Endothelial cell of umbilical vein (primary cell): ENCODE data around the gene ASTN1. TPM values are rescaled to one million over a fixed set of nuclear protein-coding genes. Genes with fewer than 3 reads are reported as not detected.

Source experiments
- BruUV-seq: library from RNA; stranded (reverse); fragments of 400-500 nt; replicated peaks from 2 replicates; lab custom pipeline; 2021; lab: Mats Ljungman, UMichigan
- CTCF ChIA-PET: fragments of 300-600, 350-600 bp; sonication (Branson Sonifier 250); formaldehyde crosslinking; loops from one replicate; lab custom pipeline; 2021; ENCODE audit warnings: antibody characterized with exemption, inconsistent platforms; lab: Charles Lee
- POLR2A ChIA-PET: fragments of 300-600, 350-600 bp; sonication (Branson Sonifier 250); formaldehyde crosslinking; loops from one replicate; lab custom pipeline; 2021; ENCODE audit warnings: antibody characterized with exemption, inconsistent platforms; lab: Charles Lee
- DNase-seq: peaks from one replicate; pipeline ENCODE4 v3.0.0-alpha.2; 2011; ENCODE audit warnings: low read depth, low spot score
- FAIRE-seq: peaks from 2 replicates; lab custom pipeline; 2011; peaks lifted over from hg19 to GRCh38; lab: Jason Lieb, UNC
- H2AFZ ChIP-seq: 2 replicates; pipeline ENCODE4 v1.6.0; 2012; ENCODE audit warnings: low read depth, low read length, control low read depth, inconsistent platforms
- H3K27ac ChIP-seq: 2 replicates; pipeline ENCODE4 v1.5.1; 2011; ENCODE audit warnings: low read depth, mild to moderate bottlenecking, control low read depth, low read length, moderate library complexity; ENCODE audit not compliant: insufficient read depth
- H3K27me3 ChIP-seq, 2 experiments: 2 replicates each; pipeline versions ENCODE4 v1.6.0 to v1.6.1; 2011; ENCODE audit warnings: low read length in 2 of 2, mixed read lengths in 1 of 2; ENCODE audit not compliant: control insufficient read depth in 2 of 2, insufficient read depth in 2 of 2
- H3K36me3 ChIP-seq, 2 experiments: 2 replicates in 1 of 2; 3 replicates in 1 of 2; pipeline ENCODE4 v1.5.1; 2011; ENCODE audit warnings: low read length in 2 of 2, mild to moderate bottlenecking in 1 of 2, moderate library complexity in 1 of 2; ENCODE audit not compliant: control insufficient read depth in 2 of 2, insufficient read depth in 2 of 2; ENCODE audit errors: extremely low read depth in 1 of 2
- H3K4me1 ChIP-seq: 3 replicates; pipeline ENCODE4 v1.5.1; 2011; ENCODE audit warnings: mild to moderate bottlenecking, low read length; ENCODE audit not compliant: control insufficient read depth, insufficient read depth; ENCODE audit errors: extremely low read depth
- H3K4me2 ChIP-seq: 2 replicates; pipeline ENCODE4 v1.6.1; 2011; ENCODE audit warnings: low read length, control low read depth, mixed read lengths; ENCODE audit not compliant: insufficient read depth
- H3K4me3 ChIP-seq, 3 experiments: fragments of 200-600 bp in 1 of 3; sonication (generic), shearing (Covaris generic) in 1 of 3; replicated peaks in 1 of 3; 2 replicates each; pipeline ENCODE4 v1.5.1; 2011 to 2016; ENCODE audit warnings: control low read depth in 3 of 3, low read length in 3 of 3, mild to moderate bottlenecking in 2 of 3, inconsistent platforms in 1 of 3, low read depth in 1 of 3, moderate library complexity in 1 of 3; ENCODE audit not compliant: insufficient read depth in 1 of 3
- H3K79me2 ChIP-seq: 2 replicates; pipeline ENCODE4 v1.6.0; 2012; ENCODE audit warnings: low read length, inconsistent platforms; ENCODE audit not compliant: control insufficient read depth, insufficient read depth
- H3K9ac ChIP-seq: replicated peaks from 2 replicates; pipeline ENCODE3; 2011; ENCODE audit warnings: low read length, control low read depth; ENCODE audit not compliant: insufficient read depth; ENCODE audit errors: extremely low read depth
- H3K9me1 ChIP-seq: replicated peaks from 3 replicates; pipeline ENCODE4 v1.6.0; 2011; ENCODE audit warnings: mild to moderate bottlenecking, low read length; ENCODE audit not compliant: control insufficient read depth, insufficient read depth; ENCODE audit errors: extremely low read depth
- H3K9me3 ChIP-seq: replicated peaks from 2 replicates; pipeline ENCODE4 v1.5.1; 2012; ENCODE audit warnings: low read length, inconsistent platforms; ENCODE audit not compliant: control insufficient read depth, insufficient read depth
- H4K20me1 ChIP-seq: replicated peaks from 2 replicates; pipeline ENCODE3; 2011; ENCODE audit warnings: mild to moderate bottlenecking, low read length; ENCODE audit not compliant: control insufficient read depth, insufficient read depth; ENCODE audit errors: extremely low read depth
- CTCF ChIP-seq, 2 donors: IDR thresholded peaks; 1 replicate in 1 of 2; 2 replicates in 1 of 2; pipeline ENCODE4 v1.5.1; 2011; ENCODE audit warnings: low read length in 2 of 2, mild to moderate bottlenecking in 2 of 2, moderate library complexity in 2 of 2, control low read depth in 1 of 2, inconsistent platforms in 1 of 2, low read depth in 1 of 2; ENCODE audit not compliant: insufficient read depth in 1 of 2; ENCODE audit errors: extremely low read depth in 1 of 2
- EZH2 ChIP-seq: IDR thresholded peaks from 2 replicates; pipeline ENCODE4 v1.6.1; 2012; ENCODE audit warnings: borderline replicate concordance, low read depth, mild to moderate bottlenecking, moderate library complexity, low read length, inconsistent platforms; ENCODE audit not compliant: severe bottlenecking
- FOS ChIP-seq: IDR thresholded peaks from 2 replicates; pipeline ENCODE4 v1.6.1; 2011; ENCODE audit warnings: mild to moderate bottlenecking, low read length, moderate library complexity, borderline replicate concordance; ENCODE audit not compliant: insufficient read depth
- GATA2 ChIP-seq: IDR thresholded peaks from 2 replicates; pipeline ENCODE4 v1.7.0; 2011; ENCODE audit warnings: low read depth, mild to moderate bottlenecking, moderate library complexity, mixed read lengths, low read length; ENCODE audit not compliant: insufficient read length, insufficient read depth
- JUN ChIP-seq: IDR thresholded peaks from 2 replicates; pipeline ENCODE4 v1.6.1; 2011; ENCODE audit warnings: borderline replicate concordance, low read depth; ENCODE audit not compliant: insufficient read length, insufficient read depth
- MAX ChIP-seq: IDR thresholded peaks from 2 replicates; pipeline ENCODE4 v1.6.1; 2011; ENCODE audit not compliant: insufficient read depth, insufficient read length
- MYC ChIP-seq: IDR thresholded peaks from one replicate; pipeline ENCODE4 v1.6.1; 2011; ENCODE audit warnings: mild to moderate bottlenecking, low read depth, low read length
- POLR2A ChIP-seq: IDR thresholded peaks from 2 replicates; pipeline ENCODE4 v1.6.1; 2012; ENCODE audit warnings: low read depth, mild to moderate bottlenecking, control low read depth, low read length
- POLR2AphosphoS5 ChIP-seq: IDR thresholded peaks from 2 replicates; pipeline ENCODE4 v1.6.1; 2012; ENCODE audit warnings: low read depth, mild to moderate bottlenecking, control low read depth, low read length, moderate library complexity; ENCODE audit not compliant: insufficient read depth
- dilution Hi-C: fragments of 300-500 bp; cut with MboI; formaldehyde crosslinking; loops from one replicate; pipeline ENCODE4 v1.15.0; 2019; ENCODE audit warnings: low sequenced_read_pairs; ENCODE audit not compliant: extremely low pct_ligation_motif_present
- intact Hi-C: fragments of 100-400 bp; cut with micrococcal nuclease; formaldehyde crosslinking; loops from one replicate; pipeline ENCODE4 v1.10.0; 2022
- polyA plus RNA-seq, 4 experiments: library from polyadenylated mRNA; depleted of rRNA in 3 of 4; stranded (reverse) in 3 of 4; unstranded in 1 of 4; fragments of >200 nt; gene quantifications; 2 replicates each; pipeline versions ENCODE4 v1.2.1 to v1.2.3, GENCODE V29; 2011 to 2012; ENCODE audit warnings: missing spikeins in 1 of 4
- total RNA-seq: library from RNA; stranded (reverse); gene quantifications from 2 replicates; pipeline ENCODE4 v1.2.3, GENCODE V29; 2021

Gene ASTN1
- total and polyA plus RNA-seq, 2 donors (not counting 3 experiments of a cell fraction or from before 2014, with no cell fraction given), result 0.04 TPM; not detected in 1

GRCh38 chr1:177135250-177135649 is 29.3 kb downstream of the ASTN1 start:
- Histone ChIP-seq H2AFZ (no peak overlapping the region), H3K4me2 (no peak overlapping the region), H3K9ac (no peak overlapping the region), H3K9me1 (no peaks in the 10 kb centered on the region), H3K27ac (no peak overlapping the region), H3K4me3 (no peak overlapping the region), H3K79me2 (no peaks in the 10 kb centered on the region), H3K4me1 (no peaks in the 10 kb centered on the region), H4K20me1 (no peaks in the 10 kb centered on the region), H3K9me3 (no peaks in the 10 kb centered on the region), H3K27me3 (no peaks in the 10 kb centered on the region), H3K36me3 (no peaks in the 10 kb centered on the region)
- BruUV-seq, result no TSS peak
- POLR2A ChIA-PET, result no interaction called here
- dilution Hi-C loops (no loop called here), intact Hi-C loops (no loop called here)
- CTCF ChIA-PET, result no interaction called here
- TF ChIP-seq MAX (no peak), EZH2 (no peak), POLR2A (no peak), JUN (no peak), GATA2 (no peak)
- FAIRE-seq (no peak), DNase-seq (no peak)

- no peaks in the 10 kb centered on the region for H3K9me1 ChIP-seq
- intact Hi-C loops (no loop called here), dilution Hi-C loops (no loop called here)
- H3K4me2 ChIP-seq, result no peak overlapping the region
- TF ChIP-seq EZH2, result no peak
- no peak for TF ChIP-seq POLR2A
- TF ChIP-seq GATA2, result no peak
- TF ChIP-seq MYC, result no peak
- no peak for TF ChIP-seq MAX
- TF ChIP-seq POLR2AphosphoS5, result no peak
- TF ChIP-seq FOS, result no peak
- no peak for TF ChIP-seq JUN
- no peak for TF ChIP-seq CTCF (IDR thresholded peaks at IDR 0.05; ENCODE audit: extremely low read depth in 1 of 2, insufficient read depth in 1 of 2, low read depth in 1 of 2, low read length in 2 of 2)
- H3K9ac ChIP-seq, result no peak overlapping the region
- FAIRE-seq (no peak), DNase-seq (no peak)
- no peak overlapping the region for H2AFZ ChIP-seq
- H4K20me1 ChIP-seq, result no peaks in the 10 kb centered on the region
- CTCF ChIA-PET, result no interaction called here
- H3K4me1 ChIP-seq, result no peaks in the 10 kb centered on the region
- H3K36me3 ChIP-seq, result no peaks in the 10 kb centered on the region
- POLR2A ChIA-PET, result no interaction called here
- H3K79me2 ChIP-seq, result no peaks in the 10 kb centered on the region
- no peaks in the 10 kb centered on the region for H3K9me3 ChIP-seq
- no peak overlapping the region for H3K4me3 ChIP-seq
- no TSS peak for BruUV-seq
- no peak overlapping the region for H3K27ac ChIP-seq
- no peaks in the 10 kb centered on the region for H3K27me3 ChIP-seq
These were observed 30.5 kb downstream of the ASTN1 start for GRCh38 chr1:177133977-177134538.
